Stimulated activated naive CD8-positive, alpha-beta T cell treated with anti-CD3 and anti-CD28 coated beads, Interleukin-15, Interleukin-2, amounts not matched to agents 100 U/mL and 50 U/mL, for 24 hours (primary cell): ENCODE data around the gene GRIA4.

Source experiments
- ATAC-seq: fragments of 150-1000 bp; cut with Tn5 transposase; one replicate; pipeline ENCODE4 v1.10.0; 2021
- DNase-seq: peaks from one replicate; pipeline ENCODE4 v3.0.0; 2021

Gene GRIA4

GRCh38 chr11:105639527-105639926, 29.7 kb downstream of the GRIA4 start:
- ATAC-seq (no peak), DNase-seq (no peak)

GRCh38 chr11:105641433-105641832, 31.6 kb downstream of the GRIA4 start:
- no peak for ATAC-seq

GRCh38 chr11:105642870-105643269, 33.0 kb downstream of the GRIA4 start:
- DNase-seq, result no peak
- ATAC-seq, result no peak

More at GRCh38 chr11:105641433-105641832, 31.6 kb downstream of the GRIA4 start:
- no peak for DNase-seq

GRCh38 chr11:105644839-105645573, 35.1 kb downstream of the GRIA4 start:
- no peak for DNase-seq
- no peak for ATAC-seq

- ATAC-seq (no peak), DNase-seq (no peak)
These were observed 37.9 kb downstream of the GRIA4 start for GRCh38 chr11:105647780-105648179.

GRCh38 chr11:105648762-105649161, 38.9 kb downstream of the GRIA4 start:
- no peak for DNase-seq

GRCh38 chr11:105665281-105665680, 55.4 kb downstream of the GRIA4 start:
- ATAC-seq (no peak), DNase-seq (no peak)

More at GRCh38 chr11:105648762-105649161, 38.9 kb downstream of the GRIA4 start:
- no peak for ATAC-seq

- no peak for ATAC-seq
- no peak for DNase-seq
These were observed 57.6 kb downstream of the GRIA4 start for GRCh38 chr11:105667441-105667840.

- ATAC-seq (peak; percentile 23), DNase-seq (no peak)
These were observed 60.9 kb downstream of the GRIA4 start for GRCh38 chr11:105670811-105671210.

GRCh38 chr11:105673089-105673488, 63.2 kb downstream of the GRIA4 start:
- peak; percentile 5 for DNase-seq
- ATAC-seq, result no peak

- no peak for DNase-seq
These were observed 79.8 kb downstream of the GRIA4 start for GRCh38 chr11:105689631-105690030.

GRCh38 chr11:105690467-105690866, 80.6 kb downstream of the GRIA4 start:
- ATAC-seq, result no peak
- DNase-seq, result no peak

More at GRCh38 chr11:105689631-105690030, 79.8 kb downstream of the GRIA4 start:
- ATAC-seq, result no peak

- DNase-seq, result no peak
- ATAC-seq, result no peak
These were observed 83.3 kb downstream of the GRIA4 start for GRCh38 chr11:105693075-105693759.

GRCh38 chr11:105696000-105696399, 86.1 kb downstream of the GRIA4 start:
- no peak for ATAC-seq

GRCh38 chr11:105697291-105697690, 87.4 kb downstream of the GRIA4 start:
- no peak for DNase-seq
- ATAC-seq, result no peak

More at GRCh38 chr11:105696000-105696399, 86.1 kb downstream of the GRIA4 start:
- no peak for DNase-seq

- ATAC-seq, result no peak
- DNase-seq, result no peak
These were observed 89.3 kb downstream of the GRIA4 start for GRCh38 chr11:105699203-105699602.

GRCh38 chr11:105700271-105700670, 90.4 kb downstream of the GRIA4 start:
- no peak for ATAC-seq

GRCh38 chr11:105701098-105701497, 91.2 kb downstream of the GRIA4 start:
- ATAC-seq, result no peak
- DNase-seq, result no peak

More at GRCh38 chr11:105700271-105700670, 90.4 kb downstream of the GRIA4 start:
- DNase-seq, result no peak

- no peak for DNase-seq
- no peak for ATAC-seq
These were observed 96.1 kb downstream of the GRIA4 start for GRCh38 chr11:105705786-105706530.

- no peak for ATAC-seq
- DNase-seq, result no peak
These were observed 103.2 kb downstream of the GRIA4 start for GRCh38 chr11:105713106-105713505.

- ATAC-seq (no peak), DNase-seq (no peak)
These were observed 103.8 kb downstream of the GRIA4 start for GRCh38 chr11:105713696-105714095.

GRCh38 chr11:105718641-105719040, 108.8 kb downstream of the GRIA4 start:
- ATAC-seq (no peak), DNase-seq (no peak)
